Spleen (tissue), 7 donors: ENCODE measurements around the gene RALB.

ENCODE experiments used
- POLR2A ChIP-seq, 3 donors: fragments of 450-650 bp; IDR thresholded peaks; one replicate each; pipeline ENCODE4 v1.5.1; 2017; ENCODE audit warnings: antibody characterized with exemption in 3 of 3, mild to moderate bottlenecking in 1 of 3
- POLR2AphosphoS5 ChIP-seq, 3 donors: sonication (generic); formaldehyde crosslinking; IDR thresholded peaks; one replicate each; pipeline ENCODE4 v1.5.1; 2017; ENCODE audit warnings: antibody characterized with exemption in 3 of 3
- TF ChIP-seq, protein P1 (sequence below), 11 experiments: fragments of 200-600 bp in 7 of 11; fragments of 450-650 bp in 4 of 11; sonication (generic) in 4 of 11; IDR thresholded peaks in 8 of 11; conservative IDR thresholded peaks in 3 of 11; 1 replicate in 7 of 11; 2 replicates in 4 of 11; pipeline versions ENCODE4 v1.4.0 to v1.8.0; 2016 to 2021; ENCODE audit warnings: antibody characterized with exemption in 11 of 11, inconsistent platforms in 4 of 11, mild to moderate bottlenecking in 1 of 11
- donor health status: DM: no; HTN: no; CAD: no; lungs with moderate emphysema.
- donor health status: DM: no; HTN: no; CAD: no.
- donor health status: DM: no; HTN: no; CAD: no.

DNA sequence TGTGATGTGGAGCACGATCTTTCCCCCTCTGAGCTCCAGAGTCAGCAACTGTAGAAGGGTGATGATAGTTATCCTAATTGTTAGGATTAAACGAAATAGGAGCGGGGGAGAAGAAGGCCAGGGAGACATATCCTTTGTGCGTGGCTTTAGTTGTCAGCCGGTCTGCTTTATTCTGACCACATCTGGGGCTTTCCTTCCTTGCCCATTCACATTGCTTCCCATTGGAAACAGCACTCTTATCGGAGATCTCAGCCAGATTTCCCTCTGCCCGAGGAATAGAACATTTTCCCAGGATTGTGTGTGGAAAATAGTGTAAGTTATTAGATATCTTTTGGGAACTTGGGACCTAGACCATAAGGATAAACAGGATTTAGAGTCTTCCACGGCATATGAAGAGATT is 1.5 kb downstream of the RALB start:
- TF ChIP-seq, protein P1, sequence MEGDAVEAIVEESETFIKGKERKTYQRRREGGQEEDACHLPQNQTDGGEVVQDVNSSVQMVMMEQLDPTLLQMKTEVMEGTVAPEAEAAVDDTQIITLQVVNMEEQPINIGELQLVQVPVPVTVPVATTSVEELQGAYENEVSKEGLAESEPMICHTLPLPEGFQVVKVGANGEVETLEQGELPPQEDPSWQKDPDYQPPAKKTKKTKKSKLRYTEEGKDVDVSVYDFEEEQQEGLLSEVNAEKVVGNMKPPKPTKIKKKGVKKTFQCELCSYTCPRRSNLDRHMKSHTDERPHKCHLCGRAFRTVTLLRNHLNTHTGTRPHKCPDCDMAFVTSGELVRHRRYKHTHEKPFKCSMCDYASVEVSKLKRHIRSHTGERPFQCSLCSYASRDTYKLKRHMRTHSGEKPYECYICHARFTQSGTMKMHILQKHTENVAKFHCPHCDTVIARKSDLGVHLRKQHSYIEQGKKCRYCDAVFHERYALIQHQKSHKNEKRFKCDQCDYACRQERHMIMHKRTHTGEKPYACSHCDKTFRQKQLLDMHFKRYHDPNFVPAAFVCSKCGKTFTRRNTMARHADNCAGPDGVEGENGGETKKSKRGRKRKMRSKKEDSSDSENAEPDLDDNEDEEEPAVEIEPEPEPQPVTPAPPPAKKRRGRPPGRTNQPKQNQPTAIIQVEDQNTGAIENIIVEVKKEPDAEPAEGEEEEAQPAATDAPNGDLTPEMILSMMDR (IDR thresholded peaks at IDR 0.05 in 8 of 11, conservative IDR thresholded peaks at IDR 0.05 in 3 of 11) = no peak
- TF ChIP-seq POLR2A (IDR thresholded peaks at IDR 0.05) (no peak), POLR2AphosphoS5 (IDR thresholded peaks at IDR 0.05) (no peak)
